ENCODE results near the gene AMOTL1.

AMOTL1 gene

GRCh38 chr11:94871491-94872185, 103.5 kb downstream of the AMOTL1 start:
- no peak overlapping the region for H3K27ac ChIP-seq
- TF ChIP-seq CTCF (conservative IDR thresholded peaks at IDR 0.05) = no peak
- TF ChIP-seq ZFX (IDR thresholded peaks at IDR 0.05) = no peak

GRCh38 chr11:94873916-94874540, 105.9 kb downstream of the AMOTL1 start:
- no peak overlapping the region for H3K27ac ChIP-seq
- TF ChIP-seq CTCF (conservative IDR thresholded peaks at IDR 0.05) = no peak
- TF ChIP-seq ZFX (IDR thresholded peaks at IDR 0.05) = no peak

- H3K27ac ChIP-seq = no peak overlapping the region
- no peak for TF ChIP-seq CTCF (conservative IDR thresholded peaks at IDR 0.05)
- TF ChIP-seq ZFX (IDR thresholded peaks at IDR 0.05) = no peak
These were observed 108.1 kb downstream of the AMOTL1 start for GRCh38 chr11:94876222-94876621.

- no peak for TF ChIP-seq ZFX (IDR thresholded peaks at IDR 0.05)
- no peak overlapping the region for H3K27ac ChIP-seq
These were observed 108.7 kb downstream of the AMOTL1 start for GRCh38 chr11:94876645-94877442.

- H3K27ac ChIP-seq = no peak overlapping the region
- TF ChIP-seq ZFX (IDR thresholded peaks at IDR 0.05) (no peak), CTCF (conservative IDR thresholded peaks at IDR 0.05) (no peak)
These were observed 109.5 kb downstream of the AMOTL1 start for GRCh38 chr11:94877443-94878200.

GRCh38 chr11:94879006-94879405, 110.8 kb downstream of the AMOTL1 start:
- TF ChIP-seq ZFX (IDR thresholded peaks at IDR 0.05) (no peak), CTCF (conservative IDR thresholded peaks at IDR 0.05) (no peak)
- H3K27ac ChIP-seq = no peak overlapping the region

- TF ChIP-seq ZFX (IDR thresholded peaks at IDR 0.05) (no peak), CTCF (conservative IDR thresholded peaks at IDR 0.05) (no peak)
These were observed 112.1 kb downstream of the AMOTL1 start for GRCh38 chr11:94880216-94880615.

More at GRCh38 chr11:94880216-94880615, 112.1 kb downstream of the AMOTL1 start:
- no peak overlapping the region for H3K27ac ChIP-seq
